ENCODE results near the gene NUDCD3. TPM values are rescaled to one million over a fixed set of nuclear protein-coding genes. Genes with fewer than 3 reads are reported as not detected.

The NUDCD3 gene
- total and polyA plus RNA-seq, 2 of the 8 experiments (the other 6 are each of a cell fraction or from before 2014, with no cell fraction given) = 35.2 to 93.7 TPM

DNA sequence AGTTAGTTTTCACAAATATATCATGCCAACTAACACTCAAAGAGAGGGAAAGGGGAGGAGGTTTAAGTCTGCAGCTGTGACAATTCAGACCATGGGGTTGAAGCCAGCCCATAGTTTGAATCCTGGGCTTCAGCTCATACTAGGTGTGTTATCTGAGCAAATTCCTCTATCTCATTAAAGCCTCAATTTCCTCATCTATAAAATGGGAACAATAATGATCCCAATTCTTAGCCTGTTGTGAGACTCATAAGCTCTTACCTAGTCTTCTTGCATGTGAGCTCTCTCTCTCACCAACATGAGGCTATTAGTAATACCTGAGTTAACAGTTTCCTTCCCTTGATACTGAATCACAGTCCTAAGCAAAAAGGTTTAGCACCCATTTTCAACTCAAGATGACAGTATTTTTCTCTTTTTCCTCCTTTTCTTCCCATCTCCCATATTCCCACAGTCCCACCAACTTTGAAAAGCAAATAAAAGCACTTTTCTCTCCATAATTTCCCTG lies 49.8 kb downstream of the NUDCD3 start (continued):
- TF ChIP-seq HDAC2 (IDR thresholded peaks at IDR 0.05; ENCODE audit: borderline replicate concordance in 1 of 2, low read depth in 2 of 2, low read length in 2 of 2) = no peak

All from H1 (cell line).